ENCODE data around the gene PLEKHA6. TPM values are rescaled to one million over a fixed set of nuclear protein-coding genes. Genes with fewer than 3 reads are reported as not detected.

PLEKHA6 gene
- total and polyA plus RNA-seq, 8 donors = 9.5 to 23.8 (median 15.0) TPM

- FAIRE-seq (no peak), DNase-seq (no peak), ATAC-seq (peak in 1 of 4 donors; percentile 15)
- H3K4me1 ChIP-seq = peaks cover 7 to 21% (median 13%) of the 10 kb centered on the region in 3 donors
- no peaks in the 10 kb centered on the region for H3K27me3 ChIP-seq
- H3K4me3 ChIP-seq = no peak overlapping the region
- TF ChIP-seq, protein P1, sequence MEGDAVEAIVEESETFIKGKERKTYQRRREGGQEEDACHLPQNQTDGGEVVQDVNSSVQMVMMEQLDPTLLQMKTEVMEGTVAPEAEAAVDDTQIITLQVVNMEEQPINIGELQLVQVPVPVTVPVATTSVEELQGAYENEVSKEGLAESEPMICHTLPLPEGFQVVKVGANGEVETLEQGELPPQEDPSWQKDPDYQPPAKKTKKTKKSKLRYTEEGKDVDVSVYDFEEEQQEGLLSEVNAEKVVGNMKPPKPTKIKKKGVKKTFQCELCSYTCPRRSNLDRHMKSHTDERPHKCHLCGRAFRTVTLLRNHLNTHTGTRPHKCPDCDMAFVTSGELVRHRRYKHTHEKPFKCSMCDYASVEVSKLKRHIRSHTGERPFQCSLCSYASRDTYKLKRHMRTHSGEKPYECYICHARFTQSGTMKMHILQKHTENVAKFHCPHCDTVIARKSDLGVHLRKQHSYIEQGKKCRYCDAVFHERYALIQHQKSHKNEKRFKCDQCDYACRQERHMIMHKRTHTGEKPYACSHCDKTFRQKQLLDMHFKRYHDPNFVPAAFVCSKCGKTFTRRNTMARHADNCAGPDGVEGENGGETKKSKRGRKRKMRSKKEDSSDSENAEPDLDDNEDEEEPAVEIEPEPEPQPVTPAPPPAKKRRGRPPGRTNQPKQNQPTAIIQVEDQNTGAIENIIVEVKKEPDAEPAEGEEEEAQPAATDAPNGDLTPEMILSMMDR (IDR thresholded peaks at IDR 0.05) = no peak
- no peak overlapping the region for H3K27ac ChIP-seq
- 87 to 90% methylated on average over 9 of the region's 9 CpGs for WGBS, 2 donors
- intact Hi-C loops (cut with DNase I) = no loop called here
- peaks cover 0 to 12% (median 0%) of the 10 kb centered on the region in 3 donors for H3K36me3 ChIP-seq
- no peaks in the 10 kb centered on the region for H3K9me3 ChIP-seq
Observed at GRCh38 chr1:204275695-204276370, 83.9 kb downstream of the PLEKHA6 start.

GRCh38 chr1:204274446-204274845 lies 85.3 kb downstream of the PLEKHA6 start:
- Histone ChIP-seq H3K27me3 (no peaks in the 10 kb centered on the region), H3K4me1 (peaks cover 0 to 11% (median 5%) of the 10 kb centered on the region in 3 donors), H3K36me3 (peaks cover 0 to 12% (median 0%) of the 10 kb centered on the region in 3 donors), H3K4me3 (no peak overlapping the region), H3K9me3 (no peaks in the 10 kb centered on the region), H3K27ac (no peak overlapping the region)
- TF ChIP-seq, protein P1 (IDR thresholded peaks at IDR 0.05) = no peak
- DNase-seq (no peak), FAIRE-seq (no peak), ATAC-seq (no peak)
- WGBS, 2 donors = 88 to 93% methylated on average over 2 of the region's 2 CpGs
- intact Hi-C loops (cut with DNase I) = no loop called here

DNA sequence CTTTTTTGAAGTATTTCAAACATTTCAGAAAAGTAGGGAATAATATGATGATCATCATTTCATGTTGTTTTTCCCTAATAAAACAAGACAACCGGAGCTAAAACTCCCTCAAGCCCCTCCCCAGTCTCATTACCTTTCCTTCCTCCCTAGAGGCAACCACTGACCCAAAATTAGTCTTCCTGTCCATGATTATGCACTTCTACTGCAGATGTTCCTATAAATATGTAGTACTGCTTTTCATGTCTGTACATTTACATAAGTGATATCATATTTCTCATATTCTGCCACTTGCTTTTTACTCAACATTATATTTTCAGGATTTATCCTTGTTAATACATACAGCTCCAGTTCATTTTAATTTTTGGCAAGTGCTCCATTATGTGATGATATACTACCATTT lies 87.2 kb downstream of the PLEKHA6 start:
- Histone ChIP-seq H3K27me3 (no peaks in the 10 kb centered on the region), H3K36me3 (peaks cover 0 to 12% (median 0%) of the 10 kb centered on the region in 3 donors), H3K4me3 (no peak overlapping the region), H3K4me1 (peaks cover under 1 to 6% (median 3%) of the 10 kb centered on the region in 3 donors), H3K27ac (no peak overlapping the region), H3K9me3 (no peaks in the 10 kb centered on the region)
- intact Hi-C loops (cut with DNase I) = no loop called here
- ATAC-seq (no peak), FAIRE-seq (no peak), DNase-seq (no peak)
- WGBS, 2 donors = 67 to 71% methylated on average over 1 of the region's 1 CpG
- TF ChIP-seq, protein P1 (IDR thresholded peaks at IDR 0.05) = no peak

GRCh38 chr1:204271970-204272369 lies 87.8 kb downstream of the PLEKHA6 start:
- H3K36me3 ChIP-seq = peaks cover 0 to 12% (median 0%) of the 10 kb centered on the region in 3 donors
- ATAC-seq (no peak), FAIRE-seq (no peak), DNase-seq (no peak)
- peaks cover 6 to 12% (median 7%) of the 10 kb centered on the region in 3 donors for H3K4me1 ChIP-seq
- no peak overlapping the region for H3K27ac ChIP-seq
- intact Hi-C loops (cut with DNase I) = no loop called here
- 86 to 91% methylated on average over 6 of the region's 6 CpGs for WGBS, 2 donors
- no peaks in the 10 kb centered on the region for H3K9me3 ChIP-seq
- H3K27me3 ChIP-seq = no peaks in the 10 kb centered on the region
- no peak overlapping the region for H3K4me3 ChIP-seq
- TF ChIP-seq, protein P1 (IDR thresholded peaks at IDR 0.05) = no peak

DNA sequence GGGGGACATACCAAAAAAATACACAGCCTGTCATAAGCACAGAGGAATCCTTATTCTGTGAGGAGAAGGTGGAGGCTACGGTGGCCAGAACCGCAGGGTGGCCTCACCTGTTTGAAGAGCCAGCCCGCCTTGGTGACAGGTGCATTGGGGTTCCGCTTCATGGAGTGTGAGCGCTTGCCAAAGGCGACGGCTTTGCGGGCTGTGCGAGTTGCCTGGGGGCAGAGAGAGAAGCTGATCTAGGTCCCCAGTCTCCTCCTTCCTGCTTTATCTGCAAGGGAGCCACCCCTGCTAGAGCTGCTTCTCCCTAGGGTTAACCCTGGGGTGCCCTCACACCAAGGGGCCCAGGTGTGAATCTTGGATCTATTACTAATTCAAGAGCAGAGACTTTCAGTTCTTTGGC lies 91.6 kb downstream of the PLEKHA6 start:
- Histone ChIP-seq H3K4me1 (peaks cover 22 to 37% (median 24%) of the 10 kb centered on the region in 3 donors), H3K27ac (peak overlapping the region in 2 of 4 donors; percentile 13 to 60), H3K4me3 (no peak overlapping the region), H3K27me3 (no peaks in the 10 kb centered on the region), H3K9me3 (no peaks in the 10 kb centered on the region), H3K36me3 (peaks cover 0 to 5% (median 0%) of the 10 kb centered on the region in 3 donors)
- intact Hi-C loops (cut with DNase I) = no loop called here
- WGBS, 2 donors = 65 to 77% methylated on average over 9 of the region's 9 CpGs
- FAIRE-seq = no peak
- no peak for ATAC-seq
- DNase-seq = no peak
- TF ChIP-seq, protein P1 (IDR thresholded peaks at IDR 0.05) = no peak
